MM.1S (cell line): ENCODE measurements around the gene STAB1.

ENCODE experiments used
- DNase-seq: peaks from one replicate; pipeline ENCODE4 v3.0.0-alpha.2; 2015
- H2AFZ ChIP-seq: fragments of 300-600 bp; sonication (generic); 2 replicates; pipeline ENCODE4 v1.6.0; 2016; ENCODE audit warnings: antibody characterized with exemption, low read length
- H3F3A ChIP-seq: fragments of 300-600 bp; sonication (generic); 2 replicates; pipeline ENCODE4 v1.6.1; 2016; ENCODE audit warnings: mild to moderate bottlenecking, antibody characterized with exemption, low read length, moderate library complexity, mixed read lengths; ENCODE audit not compliant: insufficient read depth
- H3K27ac ChIP-seq: fragments of 300-600 bp; sonication (generic); 2 replicates; pipeline ENCODE4 v1.5.1; 2016; ENCODE audit warnings: mild to moderate bottlenecking, low read length
- H3K27me3 ChIP-seq: fragments of 300-600 bp; sonication (generic); replicated peaks from 2 replicates; pipeline ENCODE4 v1.6.0; 2016; ENCODE audit warnings: low read length; ENCODE audit not compliant: insufficient read depth
- H3K36me3 ChIP-seq: fragments of 300-600 bp; sonication (generic); replicated peaks from 2 replicates; pipeline ENCODE4 v1.6.1; 2016; ENCODE audit warnings: mild to moderate bottlenecking, low read length, mixed read lengths; ENCODE audit not compliant: insufficient read depth
- H3K4me1 ChIP-seq: fragments of 300-600 bp; sonication (generic); 2 replicates; pipeline ENCODE4 v1.6.1; 2016; ENCODE audit warnings: low read length, mixed read lengths
- H3K4me2 ChIP-seq: fragments of 300-600 bp; sonication (generic); 2 replicates; pipeline ENCODE4 v1.6.0; 2016; ENCODE audit warnings: low read depth, low read length
- H3K4me3 ChIP-seq: fragments of 300-600 bp; sonication (generic); 2 replicates; pipeline ENCODE4 v1.5.1; 2016; ENCODE audit warnings: low read length, mixed read lengths
- H3K79me2 ChIP-seq: fragments of 300-600 bp; sonication (generic); 2 replicates; pipeline ENCODE4 v1.6.1; 2016; ENCODE audit warnings: mixed run types, low read length, mixed read lengths
- H3K9ac ChIP-seq: fragments of 300-600 bp; sonication (generic); 2 replicates; pipeline ENCODE4 v1.6.1; 2016; ENCODE audit warnings: low read length, mixed read lengths
- H3K9me2 ChIP-seq: fragments of 300-600 bp; sonication (generic); replicated peaks from 2 replicates; pipeline ENCODE4 v1.6.1; 2016; ENCODE audit warnings: mild to moderate bottlenecking, low read length, mixed read lengths; ENCODE audit not compliant: insufficient read depth
- H3K9me3 ChIP-seq: fragments of 300-600 bp; sonication (generic); replicated peaks from 2 replicates; pipeline ENCODE4 v1.6.1; 2016; ENCODE audit warnings: mild to moderate bottlenecking, low read length, mixed read lengths; ENCODE audit not compliant: insufficient read depth
- H4K20me1 ChIP-seq: fragments of 300-600 bp; sonication (generic); 2 replicates; pipeline ENCODE4 v1.6.1; 2016; ENCODE audit warnings: mild to moderate bottlenecking, low read length, moderate library complexity, mixed read lengths; ENCODE audit not compliant: insufficient read depth
- EZH2 ChIP-seq: fragments of 300-600 bp; sonication (generic); optimal IDR thresholded peaks from 2 replicates; pipeline ENCODE3; 2017; ENCODE audit warnings: low read depth, mild to moderate bottlenecking, antibody characterized with exemption, low read length, mixed read lengths
- EZH2phosphoT487 ChIP-seq: fragments of 300-600 bp; sonication (generic); IDR thresholded peaks from 2 replicates; pipeline ENCODE4 v1.6.1; 2018; ENCODE audit warnings: antibody characterized with exemption, low read length
- TF ChIP-seq, protein P1 (sequence below): fragments of 300-600 bp; sonication (generic); IDR thresholded peaks from 2 replicates; pipeline ENCODE4 v1.5.1; 2016; ENCODE audit warnings: antibody characterized with exemption, low read length, mixed read lengths

Gene STAB1

DNA sequence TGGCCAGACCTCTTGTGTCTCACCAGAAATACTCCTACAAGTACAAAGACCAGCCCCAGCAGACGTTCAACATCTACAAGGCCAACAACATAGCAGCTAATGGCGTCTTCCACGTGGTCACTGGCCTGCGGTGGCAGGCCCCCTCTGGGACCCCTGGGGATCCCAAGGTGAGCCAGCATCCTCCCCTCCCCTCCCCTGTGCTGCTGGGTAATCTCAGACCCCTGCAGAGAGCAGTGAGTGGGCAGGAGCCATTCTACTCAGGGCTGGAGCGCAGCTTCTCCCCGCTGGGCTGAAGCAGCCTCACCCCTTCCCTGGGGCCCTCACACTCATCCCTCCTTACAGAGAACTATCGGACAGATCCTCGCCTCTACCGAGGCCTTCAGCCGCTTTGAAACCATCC lies 9.8 kb downstream of the STAB1 start:
- H3K9me3 ChIP-seq, result no peaks in the 10 kb centered on the region
- no peak overlapping the region for H3K9ac ChIP-seq
- H3K4me3 ChIP-seq, result no peak overlapping the region
- H2AFZ ChIP-seq, result no peak overlapping the region
- no peaks in the 10 kb centered on the region for H3K79me2 ChIP-seq
- DNase-seq, result no peak
- peaks cover 44% of the 10 kb centered on the region for H3K27me3 ChIP-seq
- H3K4me1 ChIP-seq, result no peaks in the 10 kb centered on the region
- TF ChIP-seq EZH2, result no peak
- no peak for TF ChIP-seq EZH2phosphoT487
- TF ChIP-seq, protein P1, sequence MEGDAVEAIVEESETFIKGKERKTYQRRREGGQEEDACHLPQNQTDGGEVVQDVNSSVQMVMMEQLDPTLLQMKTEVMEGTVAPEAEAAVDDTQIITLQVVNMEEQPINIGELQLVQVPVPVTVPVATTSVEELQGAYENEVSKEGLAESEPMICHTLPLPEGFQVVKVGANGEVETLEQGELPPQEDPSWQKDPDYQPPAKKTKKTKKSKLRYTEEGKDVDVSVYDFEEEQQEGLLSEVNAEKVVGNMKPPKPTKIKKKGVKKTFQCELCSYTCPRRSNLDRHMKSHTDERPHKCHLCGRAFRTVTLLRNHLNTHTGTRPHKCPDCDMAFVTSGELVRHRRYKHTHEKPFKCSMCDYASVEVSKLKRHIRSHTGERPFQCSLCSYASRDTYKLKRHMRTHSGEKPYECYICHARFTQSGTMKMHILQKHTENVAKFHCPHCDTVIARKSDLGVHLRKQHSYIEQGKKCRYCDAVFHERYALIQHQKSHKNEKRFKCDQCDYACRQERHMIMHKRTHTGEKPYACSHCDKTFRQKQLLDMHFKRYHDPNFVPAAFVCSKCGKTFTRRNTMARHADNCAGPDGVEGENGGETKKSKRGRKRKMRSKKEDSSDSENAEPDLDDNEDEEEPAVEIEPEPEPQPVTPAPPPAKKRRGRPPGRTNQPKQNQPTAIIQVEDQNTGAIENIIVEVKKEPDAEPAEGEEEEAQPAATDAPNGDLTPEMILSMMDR, result no peak
- no peaks in the 10 kb centered on the region for H3F3A ChIP-seq
- H3K9me2 ChIP-seq, result no peaks in the 10 kb centered on the region
- H3K27ac ChIP-seq, result no peak overlapping the region
- H3K36me3 ChIP-seq, result no peaks in the 10 kb centered on the region
- H4K20me1 ChIP-seq, result no peaks in the 10 kb centered on the region
- H3K4me2 ChIP-seq, result no peak overlapping the region

DNA sequence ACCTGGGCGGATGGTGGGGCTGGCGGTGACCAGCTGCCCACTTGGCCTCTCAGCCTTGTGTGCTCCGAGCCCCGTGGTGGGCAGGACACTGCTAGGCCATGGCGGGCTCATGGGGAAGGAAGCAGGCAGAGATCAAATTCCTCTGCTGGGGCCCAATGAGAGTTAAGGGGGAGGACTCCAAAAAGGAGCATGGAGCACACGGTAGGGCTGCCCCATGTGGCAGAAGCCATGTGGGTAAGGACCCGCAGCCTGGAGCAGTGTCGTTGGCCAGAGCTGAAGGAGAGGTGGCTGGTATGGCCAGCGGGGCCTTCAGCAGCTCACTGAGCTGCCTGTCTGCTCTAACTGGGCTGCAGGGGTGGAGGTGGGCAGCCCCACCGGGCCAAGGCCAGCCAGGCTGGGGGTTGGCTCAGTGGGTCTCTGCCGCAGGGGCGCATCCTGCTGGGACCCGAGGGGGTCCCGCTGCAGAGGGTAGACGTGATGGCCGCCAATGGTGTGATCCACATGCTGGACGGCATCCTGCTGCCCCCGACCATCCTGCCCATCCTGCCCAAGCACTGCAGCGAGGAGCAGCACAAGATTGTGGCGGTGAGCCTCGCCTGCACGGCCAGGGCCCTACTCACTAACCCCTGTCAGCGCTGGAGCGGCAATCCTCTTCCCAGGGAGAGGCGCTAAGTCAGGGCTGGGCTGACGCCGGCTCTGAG lies 11.3 kb downstream of the STAB1 start:
- no peaks in the 10 kb centered on the region for H3K36me3 ChIP-seq
- no peak overlapping the region for H3K4me3 ChIP-seq
- H3K9me2 ChIP-seq, result no peaks in the 10 kb centered on the region
- H3K79me2 ChIP-seq, result no peaks in the 10 kb centered on the region
- no peak overlapping the region for H3K9ac ChIP-seq
- H2AFZ ChIP-seq, result no peak overlapping the region
- H3K27me3 ChIP-seq, result peaks cover 44% of the 10 kb centered on the region
- H3K4me2 ChIP-seq, result no peak overlapping the region
- no peaks in the 10 kb centered on the region for H3F3A ChIP-seq
- H3K27ac ChIP-seq, result no peak overlapping the region
- TF ChIP-seq EZH2, result no peak
- TF ChIP-seq, protein P1, result no peak
- no peak for TF ChIP-seq EZH2phosphoT487
- no peaks in the 10 kb centered on the region for H3K4me1 ChIP-seq
- DNase-seq, result no peak
- no peaks in the 10 kb centered on the region for H3K9me3 ChIP-seq
- H4K20me1 ChIP-seq, result no peaks in the 10 kb centered on the region

DNA sequence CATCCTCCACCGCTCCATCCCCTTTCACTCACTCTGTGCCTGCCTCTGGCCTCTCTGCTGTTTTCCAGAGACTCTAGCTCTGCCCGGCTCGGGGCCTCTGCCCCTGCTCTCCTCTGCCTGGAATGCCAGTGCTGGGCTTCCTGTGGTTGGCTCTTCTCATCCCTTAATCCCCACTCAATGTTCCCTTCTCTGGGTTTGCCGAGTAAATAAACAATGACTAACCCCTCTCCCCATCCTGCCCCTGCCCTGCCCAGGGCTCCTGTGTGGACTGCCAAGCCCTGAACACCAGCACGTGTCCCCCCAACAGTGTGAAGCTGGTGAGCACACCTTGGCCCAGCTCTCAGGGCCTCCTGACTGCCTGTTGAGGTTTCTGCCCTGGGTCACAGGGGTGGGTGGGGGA lies 12.2 kb downstream of the STAB1 start:
- H2AFZ ChIP-seq, result no peak overlapping the region
- no peak for DNase-seq

More for the DNA sequence above, 12.2 kb downstream of the STAB1 start:
- Histone ChIP-seq H3K9me2 (no peaks in the 10 kb centered on the region), H3K79me2 (no peaks in the 10 kb centered on the region), H3K9ac (no peak overlapping the region), H3K27me3 (peaks cover 42% of the 10 kb centered on the region), H3F3A (no peaks in the 10 kb centered on the region), H4K20me1 (no peaks in the 10 kb centered on the region), H3K36me3 (no peaks in the 10 kb centered on the region), H3K27ac (no peak overlapping the region), H3K4me2 (no peak overlapping the region), H3K9me3 (no peaks in the 10 kb centered on the region), H3K4me1 (no peaks in the 10 kb centered on the region), H3K4me3 (no peak overlapping the region)
- TF ChIP-seq EZH2, result no peak
- TF ChIP-seq, protein P1, result no peak
- no peak for TF ChIP-seq EZH2phosphoT487
